Measurements from ENCODE around the gene CTTNBP2.

The CTTNBP2 gene

GRCh38 chr7:117875566-117875965 is 2.3 kb upstream of the CTTNBP2 start:
- H2BK120ac ChIP-seq (ENCODE audit: low read depth, low read length), result no peak overlapping the region
- peaks cover 0 to 2% of the 10 kb centered on the region in 2 experiments for H3K27me3 ChIP-seq (ENCODE audit: control insufficient read depth in 1 of 2, insufficient read depth in 1 of 2, low read length in 2 of 2)
- H4K91ac ChIP-seq (ENCODE audit: low read length), result no peak overlapping the region
- no peak overlapping the region for H3K14ac ChIP-seq (ENCODE audit: low read length in 2 of 2)
- H2BK15ac ChIP-seq (ENCODE audit: low read depth, poor library complexity, severe bottlenecking), result no peak overlapping the region
- no peak overlapping the region for H2AK5ac ChIP-seq (ENCODE audit: low read length, severe bottlenecking)
- H3K4me2 ChIP-seq (ENCODE audit: low read length, poor library complexity, severe bottlenecking), result no peak overlapping the region
- H3K9me3 ChIP-seq (ENCODE audit: control insufficient read depth, low read length), result no peaks in the 10 kb centered on the region
- no peak overlapping the region for H3K9ac ChIP-seq (ENCODE audit: low read length)
- no peaks in the 10 kb centered on the region for H3K4me1 ChIP-seq (ENCODE audit: control insufficient read depth, insufficient read depth, low read depth, low read length)
- H3K4ac ChIP-seq (ENCODE audit: low read depth in 1 of 2, low read length in 2 of 2), result no peak overlapping the region
- H3K79me1 ChIP-seq (replicated peaks; ENCODE audit: low read length, poor library complexity, severe bottlenecking), result peaks cover 2% of the 10 kb centered on the region
- H4K8ac ChIP-seq (ENCODE audit: low read length), result no peak overlapping the region
- H2AFZ ChIP-seq (ENCODE audit: low read depth, low read length), result no peak overlapping the region
- no peak overlapping the region for H3K23ac ChIP-seq (ENCODE audit: low read length in 2 of 2)
- H3K18ac ChIP-seq (ENCODE audit: low read depth in 1 of 2, low read length in 2 of 2), result no peak overlapping the region
- no peak overlapping the region for H2BK5ac ChIP-seq (ENCODE audit: low read depth, low read length, poor library complexity, severe bottlenecking)
- H3K36me3 ChIP-seq (ENCODE audit: control insufficient read depth in 1 of 2, insufficient read depth in 2 of 2, low read depth in 1 of 2, low read length in 2 of 2), result no peaks in the 10 kb centered on the region
- no peak overlapping the region for H3K27ac ChIP-seq (ENCODE audit: low read length, poor library complexity, severe bottlenecking)
- H2BK12ac ChIP-seq (ENCODE audit: low read length in 2 of 2), result no peak overlapping the region
- DNase-seq, result peak; percentile 55
- H3K4me3 ChIP-seq (ENCODE audit: insufficient read depth in 1 of 2, low read depth in 1 of 2, low read length in 2 of 2), result no peak overlapping the region

GRCh38 chr7:117874191-117874700 is 1.0 kb upstream of the CTTNBP2 start:
- H2BK120ac ChIP-seq (ENCODE audit: low read depth, low read length), result no peak overlapping the region
- H3K4me3 ChIP-seq (ENCODE audit: insufficient read depth in 1 of 2, low read depth in 1 of 2, low read length in 2 of 2), result peak overlapping the region in 1 of 2 experiments; percentile 94
- no peak overlapping the region for H3K27ac ChIP-seq (ENCODE audit: low read length, poor library complexity, severe bottlenecking)
- H3K23ac ChIP-seq (ENCODE audit: low read length in 2 of 2), result no peak overlapping the region
- no peak overlapping the region for H4K8ac ChIP-seq (ENCODE audit: low read length)
- 74% methylated on average over 2 of the region's 7 CpGs for WGBS
- H2AK5ac ChIP-seq (ENCODE audit: low read length, severe bottlenecking), result no peak overlapping the region
- no peak overlapping the region for H3K4me2 ChIP-seq (ENCODE audit: low read length, poor library complexity, severe bottlenecking)
- H3K9ac ChIP-seq (ENCODE audit: low read length), result peak overlapping the region; percentile 84
- H3K79me1 ChIP-seq (replicated peaks; ENCODE audit: low read length, poor library complexity, severe bottlenecking), result peaks cover 7% of the 10 kb centered on the region
- no peak overlapping the region for H2BK15ac ChIP-seq (ENCODE audit: low read depth, poor library complexity, severe bottlenecking)
- no peaks in the 10 kb centered on the region for H3K27me3 ChIP-seq (ENCODE audit: control insufficient read depth in 1 of 2, insufficient read depth in 1 of 2, low read length in 2 of 2)
- H3K4me1 ChIP-seq (ENCODE audit: control insufficient read depth, insufficient read depth, low read depth, low read length), result no peaks in the 10 kb centered on the region
- H3K14ac ChIP-seq (ENCODE audit: low read length in 2 of 2), result no peak overlapping the region
- no peak overlapping the region for H4K91ac ChIP-seq (ENCODE audit: low read length)
- H2AFZ ChIP-seq (ENCODE audit: low read depth, low read length), result no peak overlapping the region
- no peak overlapping the region for H2BK12ac ChIP-seq (ENCODE audit: low read length in 2 of 2)
- H3K4ac ChIP-seq (ENCODE audit: low read depth in 1 of 2, low read length in 2 of 2), result no peak overlapping the region
- H3K18ac ChIP-seq (ENCODE audit: low read depth in 1 of 2, low read length in 2 of 2), result no peak overlapping the region
- H3K9me3 ChIP-seq (ENCODE audit: control insufficient read depth, low read length), result no peaks in the 10 kb centered on the region
- no peak for DNase-seq
- H2BK5ac ChIP-seq (ENCODE audit: low read depth, low read length, poor library complexity, severe bottlenecking), result no peak overlapping the region
- no peaks in the 10 kb centered on the region for H3K36me3 ChIP-seq (ENCODE audit: control insufficient read depth in 1 of 2, insufficient read depth in 2 of 2, low read depth in 1 of 2, low read length in 2 of 2)

- peak overlapping the region; percentile 95 for H2AFZ ChIP-seq (ENCODE audit: low read depth, low read length)
- H3K79me1 ChIP-seq (replicated peaks; ENCODE audit: low read length, poor library complexity, severe bottlenecking), result peaks cover 14% of the 10 kb centered on the region
- H3K23ac ChIP-seq (ENCODE audit: low read length in 2 of 2), result no peak overlapping the region
- H3K18ac ChIP-seq (ENCODE audit: low read depth in 1 of 2, low read length in 2 of 2), result peak overlapping the region; percentile 45 to 67
- H2BK12ac ChIP-seq (ENCODE audit: low read length in 2 of 2), result peak overlapping the region in 1 of 2 experiments; percentile 31
- peak overlapping the region; percentile 89 for H2BK120ac ChIP-seq (ENCODE audit: low read depth, low read length)
- H2BK15ac ChIP-seq (ENCODE audit: low read depth, poor library complexity, severe bottlenecking), result peak overlapping the region; percentile 96
- no peaks in the 10 kb centered on the region for H3K36me3 ChIP-seq (ENCODE audit: control insufficient read depth in 1 of 2, insufficient read depth in 2 of 2, low read depth in 1 of 2, low read length in 2 of 2)
- WGBS, result under 1% methylated on average over 42 of the region's 57 CpGs
- peak overlapping the region; percentile 45 for H4K8ac ChIP-seq (ENCODE audit: low read length)
- peak overlapping the region; percentile 79 for H3K4me2 ChIP-seq (ENCODE audit: low read length, poor library complexity, severe bottlenecking)
- H3K27ac ChIP-seq (ENCODE audit: low read length, poor library complexity, severe bottlenecking), result no peak overlapping the region
- H3K9me3 ChIP-seq (ENCODE audit: control insufficient read depth, low read length), result no peaks in the 10 kb centered on the region
- no peak overlapping the region for H4K91ac ChIP-seq (ENCODE audit: low read length)
- no peaks in the 10 kb centered on the region for H3K4me1 ChIP-seq (ENCODE audit: control insufficient read depth, insufficient read depth, low read depth, low read length)
- H2AK5ac ChIP-seq (ENCODE audit: low read length, severe bottlenecking), result no peak overlapping the region
- H3K9ac ChIP-seq (ENCODE audit: low read length), result peak overlapping the region; percentile 84
- peak overlapping the region; percentile 78 to 94 for H3K4me3 ChIP-seq (ENCODE audit: insufficient read depth in 1 of 2, low read depth in 1 of 2, low read length in 2 of 2)
- H3K27me3 ChIP-seq (ENCODE audit: control insufficient read depth in 1 of 2, insufficient read depth in 1 of 2, low read length in 2 of 2), result no peaks in the 10 kb centered on the region
- peak overlapping the region; percentile 66 for H2BK5ac ChIP-seq (ENCODE audit: low read depth, low read length, poor library complexity, severe bottlenecking)
- peak; percentile 42 for DNase-seq
- peak overlapping the region in 1 of 2 experiments; percentile 38 for H3K14ac ChIP-seq (ENCODE audit: low read length in 2 of 2)
- peak overlapping the region in 1 of 2 experiments; percentile 13 for H3K4ac ChIP-seq (ENCODE audit: low read depth in 1 of 2, low read length in 2 of 2)
These were observed 506 bp downstream of the CTTNBP2 start for GRCh38 chr7:117872561-117873309.

GRCh38 chr7:117871778-117872538 is 1.3 kb downstream of the CTTNBP2 start:
- H3K79me1 ChIP-seq (replicated peaks; ENCODE audit: low read length, poor library complexity, severe bottlenecking), result peaks cover 14% of the 10 kb centered on the region
- H3K4me1 ChIP-seq (ENCODE audit: control insufficient read depth, insufficient read depth, low read depth, low read length), result no peaks in the 10 kb centered on the region
- H3K27me3 ChIP-seq (ENCODE audit: control insufficient read depth in 1 of 2, insufficient read depth in 1 of 2, low read length in 2 of 2), result no peaks in the 10 kb centered on the region
- H4K8ac ChIP-seq (ENCODE audit: low read length), result no peak overlapping the region
- peak overlapping the region; percentile 78 to 94 for H3K4me3 ChIP-seq (ENCODE audit: insufficient read depth in 1 of 2, low read depth in 1 of 2, low read length in 2 of 2)
- DNase-seq, result peak; percentile 51
- H3K27ac ChIP-seq (ENCODE audit: low read length, poor library complexity, severe bottlenecking), result no peak overlapping the region
- H3K36me3 ChIP-seq (ENCODE audit: control insufficient read depth in 1 of 2, insufficient read depth in 2 of 2, low read depth in 1 of 2, low read length in 2 of 2), result no peaks in the 10 kb centered on the region
- H3K14ac ChIP-seq (ENCODE audit: low read length in 2 of 2), result no peak overlapping the region
- WGBS, result 4% methylated on average over 16 of the region's 18 CpGs
- H2AFZ ChIP-seq (ENCODE audit: low read depth, low read length), result no peak overlapping the region
- no peaks in the 10 kb centered on the region for H3K9me3 ChIP-seq (ENCODE audit: control insufficient read depth, low read length)
- no peak overlapping the region for H3K23ac ChIP-seq (ENCODE audit: low read length in 2 of 2)
- H2BK12ac ChIP-seq (ENCODE audit: low read length in 2 of 2), result no peak overlapping the region
- H2BK5ac ChIP-seq (ENCODE audit: low read depth, low read length, poor library complexity, severe bottlenecking), result no peak overlapping the region
- H3K4me2 ChIP-seq (ENCODE audit: low read length, poor library complexity, severe bottlenecking), result peak overlapping the region; percentile 79
- no peak overlapping the region for H3K4ac ChIP-seq (ENCODE audit: low read depth in 1 of 2, low read length in 2 of 2)
- peak overlapping the region; percentile 84 for H3K9ac ChIP-seq (ENCODE audit: low read length)
- no peak overlapping the region for H2AK5ac ChIP-seq (ENCODE audit: low read length, severe bottlenecking)
- H2BK120ac ChIP-seq (ENCODE audit: low read depth, low read length), result no peak overlapping the region
- H2BK15ac ChIP-seq (ENCODE audit: low read depth, poor library complexity, severe bottlenecking), result peak overlapping the region; percentile 12
- H3K18ac ChIP-seq (ENCODE audit: low read depth in 1 of 2, low read length in 2 of 2), result peak overlapping the region; percentile 7 to 71
- H4K91ac ChIP-seq (ENCODE audit: low read length), result no peak overlapping the region
